WTC11 (cell line): Measurements from ENCODE around the gene IFITM10.

ENCODE experiments used
- ATF2 ChIP-seq: sonication (generic); formaldehyde crosslinking; IDR thresholded peaks from 2 replicates; pipeline ENCODE4 v1.8.1; 2022; ENCODE audit warnings: low read depth, missing genetic modification reagents, borderline replicate concordance
- ELF4 ChIP-seq: sonication (generic); formaldehyde crosslinking; IDR thresholded peaks from 2 replicates; pipeline ENCODE4 v1.8.1; 2022; ENCODE audit warnings: low read depth, mild to moderate bottlenecking, moderate library complexity, missing genetic modification reagents
- GABPB1 ChIP-seq: sonication (generic); formaldehyde crosslinking; IDR thresholded peaks from 2 replicates; pipeline ENCODE4 v1.8.1; 2023; ENCODE audit warnings: mild to moderate bottlenecking, missing genetic modification reagents
- NFYB ChIP-seq: sonication (generic); formaldehyde crosslinking; conservative IDR thresholded peaks from 2 replicates; pipeline ENCODE4 v1.8.0; 2022; ENCODE audit warnings: low read depth, missing genetic modification reagents
- OVOL2 ChIP-seq: fragments of 250-450 bp; sonication (Bioruptor Pico); IDR thresholded peaks from 2 replicates; pipeline ENCODE4 v1.9.0; 2021; ENCODE audit warnings: mild to moderate bottlenecking, borderline replicate concordance
- TP53 ChIP-seq: sonication (generic); formaldehyde crosslinking; IDR thresholded peaks from 2 replicates; pipeline ENCODE4 v1.8.1; 2023; ENCODE audit warnings: mild to moderate bottlenecking, missing genetic modification reagents
- ZBTB21 ChIP-seq: sonication (generic); formaldehyde crosslinking; IDR thresholded peaks from 2 replicates; pipeline ENCODE4 v1.8.1; 2023; ENCODE audit warnings: mild to moderate bottlenecking, missing genetic modification reagents, borderline replicate concordance
- ZNF121 ChIP-seq: sonication (generic); formaldehyde crosslinking; IDR thresholded peaks from 2 replicates; pipeline ENCODE4 v1.8.0; 2023; ENCODE audit warnings: missing genetic modification reagents
- TF ChIP-seq, protein P1 (sequence below): sonication (generic); formaldehyde crosslinking; IDR thresholded peaks from 2 replicates; pipeline ENCODE4 v1.8.0; 2022; ENCODE audit warnings: mild to moderate bottlenecking, missing genetic modification reagents
- TF ChIP-seq, protein P2 (sequence below): fragments of 200-600 bp; IDR thresholded peaks from 2 replicates; pipeline ENCODE4 v1.8.0; 2022; ENCODE audit warnings: antibody characterized with exemption
- TF ChIP-seq, protein P3 (sequence below): sonication (generic); formaldehyde crosslinking; conservative IDR thresholded peaks from 2 replicates; pipeline ENCODE4 v1.8.1; 2022; ENCODE audit warnings: mild to moderate bottlenecking, missing genetic modification reagents
- TF ChIP-seq, protein P4 (sequence below): sonication (generic); formaldehyde crosslinking; IDR thresholded peaks from 2 replicates; pipeline ENCODE4 v1.8.0; 2023; ENCODE audit warnings: missing genetic modification reagents
- TF ChIP-seq, protein P5 (sequence below): sonication (generic); formaldehyde crosslinking; IDR thresholded peaks from 2 replicates; pipeline ENCODE4 v1.8.0; 2023; ENCODE audit warnings: missing genetic modification reagents, mild to moderate bottlenecking, borderline replicate concordance

- TF ChIP-seq, protein P1, sequence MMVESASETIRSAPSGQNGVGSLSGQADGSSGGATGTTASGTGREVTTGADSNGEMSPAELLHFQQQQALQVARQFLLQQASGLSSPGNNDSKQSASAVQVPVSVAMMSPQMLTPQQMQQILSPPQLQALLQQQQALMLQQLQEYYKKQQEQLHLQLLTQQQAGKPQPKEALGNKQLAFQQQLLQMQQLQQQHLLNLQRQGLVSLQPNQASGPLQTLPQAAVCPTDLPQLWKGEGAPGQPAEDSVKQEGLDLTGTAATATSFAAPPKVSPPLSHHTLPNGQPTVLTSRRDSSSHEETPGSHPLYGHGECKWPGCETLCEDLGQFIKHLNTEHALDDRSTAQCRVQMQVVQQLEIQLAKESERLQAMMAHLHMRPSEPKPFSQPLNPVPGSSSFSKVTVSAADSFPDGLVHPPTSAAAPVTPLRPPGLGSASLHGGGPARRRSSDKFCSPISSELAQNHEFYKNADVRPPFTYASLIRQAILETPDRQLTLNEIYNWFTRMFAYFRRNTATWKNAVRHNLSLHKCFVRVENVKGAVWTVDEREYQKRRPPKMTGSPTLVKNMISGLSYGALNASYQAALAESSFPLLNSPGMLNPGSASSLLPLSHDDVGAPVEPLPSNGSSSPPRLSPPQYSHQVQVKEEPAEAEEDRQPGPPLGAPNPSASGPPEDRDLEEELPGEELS, result no peak
- no peak for TF ChIP-seq NFYB (CRISPR knock-in tag)
- TF ChIP-seq, protein P2, sequence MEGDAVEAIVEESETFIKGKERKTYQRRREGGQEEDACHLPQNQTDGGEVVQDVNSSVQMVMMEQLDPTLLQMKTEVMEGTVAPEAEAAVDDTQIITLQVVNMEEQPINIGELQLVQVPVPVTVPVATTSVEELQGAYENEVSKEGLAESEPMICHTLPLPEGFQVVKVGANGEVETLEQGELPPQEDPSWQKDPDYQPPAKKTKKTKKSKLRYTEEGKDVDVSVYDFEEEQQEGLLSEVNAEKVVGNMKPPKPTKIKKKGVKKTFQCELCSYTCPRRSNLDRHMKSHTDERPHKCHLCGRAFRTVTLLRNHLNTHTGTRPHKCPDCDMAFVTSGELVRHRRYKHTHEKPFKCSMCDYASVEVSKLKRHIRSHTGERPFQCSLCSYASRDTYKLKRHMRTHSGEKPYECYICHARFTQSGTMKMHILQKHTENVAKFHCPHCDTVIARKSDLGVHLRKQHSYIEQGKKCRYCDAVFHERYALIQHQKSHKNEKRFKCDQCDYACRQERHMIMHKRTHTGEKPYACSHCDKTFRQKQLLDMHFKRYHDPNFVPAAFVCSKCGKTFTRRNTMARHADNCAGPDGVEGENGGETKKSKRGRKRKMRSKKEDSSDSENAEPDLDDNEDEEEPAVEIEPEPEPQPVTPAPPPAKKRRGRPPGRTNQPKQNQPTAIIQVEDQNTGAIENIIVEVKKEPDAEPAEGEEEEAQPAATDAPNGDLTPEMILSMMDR, result no peak
- TF ChIP-seq TP53 (CRISPR knock-in tag), result no peak
- TF ChIP-seq, protein P3, sequence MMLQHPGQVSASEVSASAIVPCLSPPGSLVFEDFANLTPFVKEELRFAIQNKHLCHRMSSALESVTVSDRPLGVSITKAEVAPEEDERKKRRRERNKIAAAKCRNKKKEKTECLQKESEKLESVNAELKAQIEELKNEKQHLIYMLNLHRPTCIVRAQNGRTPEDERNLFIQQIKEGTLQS (CRISPR knock-in tag), result no peak
- TF ChIP-seq ELF4 (CRISPR knock-in tag), result no peak
- TF ChIP-seq ZBTB21 (CRISPR knock-in tag), result no peak
- no peak for TF ChIP-seq ATF2 (CRISPR knock-in tag)
- no peak for TF ChIP-seq ZNF121
- TF ChIP-seq, protein P4, sequence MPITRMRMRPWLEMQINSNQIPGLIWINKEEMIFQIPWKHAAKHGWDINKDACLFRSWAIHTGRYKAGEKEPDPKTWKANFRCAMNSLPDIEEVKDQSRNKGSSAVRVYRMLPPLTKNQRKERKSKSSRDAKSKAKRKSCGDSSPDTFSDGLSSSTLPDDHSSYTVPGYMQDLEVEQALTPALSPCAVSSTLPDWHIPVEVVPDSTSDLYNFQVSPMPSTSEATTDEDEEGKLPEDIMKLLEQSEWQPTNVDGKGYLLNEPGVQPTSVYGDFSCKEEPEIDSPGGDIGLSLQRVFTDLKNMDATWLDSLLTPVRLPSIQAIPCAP (CRISPR knock-in tag), result no peak
- no peak for TF ChIP-seq OVOL2 (CRISPR knock-in tag)
- TF ChIP-seq, protein P5, sequence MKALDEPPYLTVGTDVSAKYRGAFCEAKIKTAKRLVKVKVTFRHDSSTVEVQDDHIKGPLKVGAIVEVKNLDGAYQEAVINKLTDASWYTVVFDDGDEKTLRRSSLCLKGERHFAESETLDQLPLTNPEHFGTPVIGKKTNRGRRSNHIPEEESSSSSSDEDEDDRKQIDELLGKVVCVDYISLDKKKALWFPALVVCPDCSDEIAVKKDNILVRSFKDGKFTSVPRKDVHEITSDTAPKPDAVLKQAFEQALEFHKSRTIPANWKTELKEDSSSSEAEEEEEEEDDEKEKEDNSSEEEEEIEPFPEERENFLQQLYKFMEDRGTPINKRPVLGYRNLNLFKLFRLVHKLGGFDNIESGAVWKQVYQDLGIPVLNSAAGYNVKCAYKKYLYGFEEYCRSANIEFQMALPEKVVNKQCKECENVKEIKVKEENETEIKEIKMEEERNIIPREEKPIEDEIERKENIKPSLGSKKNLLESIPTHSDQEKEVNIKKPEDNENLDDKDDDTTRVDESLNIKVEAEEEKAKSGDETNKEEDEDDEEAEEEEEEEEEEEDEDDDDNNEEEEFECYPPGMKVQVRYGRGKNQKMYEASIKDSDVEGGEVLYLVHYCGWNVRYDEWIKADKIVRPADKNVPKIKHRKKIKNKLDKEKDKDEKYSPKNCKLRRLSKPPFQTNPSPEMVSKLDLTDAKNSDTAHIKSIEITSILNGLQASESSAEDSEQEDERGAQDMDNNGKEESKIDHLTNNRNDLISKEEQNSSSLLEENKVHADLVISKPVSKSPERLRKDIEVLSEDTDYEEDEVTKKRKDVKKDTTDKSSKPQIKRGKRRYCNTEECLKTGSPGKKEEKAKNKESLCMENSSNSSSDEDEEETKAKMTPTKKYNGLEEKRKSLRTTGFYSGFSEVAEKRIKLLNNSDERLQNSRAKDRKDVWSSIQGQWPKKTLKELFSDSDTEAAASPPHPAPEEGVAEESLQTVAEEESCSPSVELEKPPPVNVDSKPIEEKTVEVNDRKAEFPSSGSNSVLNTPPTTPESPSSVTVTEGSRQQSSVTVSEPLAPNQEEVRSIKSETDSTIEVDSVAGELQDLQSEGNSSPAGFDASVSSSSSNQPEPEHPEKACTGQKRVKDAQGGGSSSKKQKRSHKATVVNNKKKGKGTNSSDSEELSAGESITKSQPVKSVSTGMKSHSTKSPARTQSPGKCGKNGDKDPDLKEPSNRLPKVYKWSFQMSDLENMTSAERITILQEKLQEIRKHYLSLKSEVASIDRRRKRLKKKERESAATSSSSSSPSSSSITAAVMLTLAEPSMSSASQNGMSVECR (CRISPR knock-in tag), result no peak
- no peak for TF ChIP-seq GABPB1 (CRISPR knock-in tag)
These were observed 12.3 kb upstream of the IFITM10 start for GRCh38 chr11:1762537-1763302.
